Neural cell (in vitro differentiated cells): ENCODE measurements around the gene PNKD. TPM values are rescaled to one million over a fixed set of nuclear protein-coding genes. Genes with fewer than 3 reads are reported as not detected.

Source experiments
- H2AFZ ChIP-seq: fragments of 200-600, 300-800 bp; sonication (generic), shearing (Covaris generic); 2 replicates; pipeline ENCODE4 v1.6.0; 2014; ENCODE audit warnings: low read depth, mild to moderate bottlenecking, antibody characterized with exemption, low read length, moderate library complexity
- H3F3A ChIP-seq: fragments of 200-600 bp; shearing (Covaris generic); 2 replicates; pipeline ENCODE4 v1.6.1; 2016; ENCODE audit warnings: mild to moderate bottlenecking, moderate library complexity, mixed read lengths, antibody characterized with exemption, low read length; ENCODE audit not compliant: insufficient read depth, poor library complexity, severe bottlenecking
- H3K27ac ChIP-seq: fragments of 200-600, 300-800 bp; sonication (generic), shearing (Covaris generic); 2 replicates; pipeline ENCODE4 v1.5.1; 2014; ENCODE audit warnings: mild to moderate bottlenecking, low read length, moderate library complexity
- H3K27me3 ChIP-seq: fragments of 300-800, 200-600 bp; sonication (generic), shearing (Covaris generic); 2 replicates; pipeline ENCODE4 v1.6.0; 2014; ENCODE audit warnings: mild to moderate bottlenecking, low read depth, low read length, moderate library complexity; ENCODE audit not compliant: insufficient read depth
- H3K36me3 ChIP-seq: fragments of 300-800, 200-600 bp; sonication (generic), shearing (Covaris generic); 2 replicates; pipeline ENCODE4 v1.5.1; 2014; ENCODE audit warnings: mild to moderate bottlenecking, antibody characterized with exemption, low read length, moderate library complexity; ENCODE audit not compliant: insufficient read depth
- H3K4me2 ChIP-seq: fragments of 300-800, 200-600 bp; sonication (generic), shearing (Covaris generic); 2 replicates; pipeline ENCODE4 v1.6.0; 2014; ENCODE audit warnings: mild to moderate bottlenecking, low read length
- H3K4me3 ChIP-seq: fragments of 300-800, 200-600 bp; sonication (generic), shearing (Covaris generic); 2 replicates; pipeline ENCODE4 v1.5.1; 2014; ENCODE audit warnings: mild to moderate bottlenecking, low read length, moderate library complexity
- H3K79me2 ChIP-seq: fragments of 200-600 bp; shearing (Covaris generic); replicated peaks from 2 replicates; pipeline ENCODE4 v1.6.0; 2014; ENCODE audit warnings: mild to moderate bottlenecking, low read length, moderate library complexity; ENCODE audit not compliant: insufficient read depth
- H3K9ac ChIP-seq: fragments of 300-800, 200-600 bp; sonication (generic), shearing (Covaris generic); 2 replicates; pipeline ENCODE4 v1.6.1; 2016; ENCODE audit warnings: mild to moderate bottlenecking, low read length, mixed read lengths
- H3K9me2 ChIP-seq: fragments of 200-600 bp; shearing (Covaris generic); 2 replicates; pipeline ENCODE4 v1.6.1; 2016; ENCODE audit warnings: mild to moderate bottlenecking, low read length, mixed read lengths; ENCODE audit not compliant: insufficient read depth
- H3K9me3 ChIP-seq: fragments of 200-600, 300-800 bp; sonication (generic), shearing (Covaris generic); 2 replicates; pipeline ENCODE4 v1.6.1; 2016; ENCODE audit warnings: mild to moderate bottlenecking, mixed run types, low read length, moderate library complexity, mixed read lengths
- H4K20me1 ChIP-seq: fragments of 200-600 bp; shearing (Covaris generic); 2 replicates; pipeline ENCODE4 v1.6.1; 2016; ENCODE audit warnings: mild to moderate bottlenecking, mixed run types; ENCODE audit not compliant: insufficient read depth
- EP300 ChIP-seq: fragments of 450-650 bp; conservative IDR thresholded peaks from 2 replicates; pipeline ENCODE4 v1.6.1; 2014; ENCODE audit warnings: antibody characterized with exemption, mild to moderate bottlenecking, moderate library complexity; ENCODE audit not compliant: poor library complexity, severe bottlenecking
- EZH2 ChIP-seq: fragments of 200-600, 300-800 bp; shearing (Covaris generic), sonication (generic); IDR thresholded peaks from 2 replicates; pipeline ENCODE4 v1.6.1; 2014; ENCODE audit warnings: antibody characterized with exemption, low read length, borderline replicate concordance, mild to moderate bottlenecking; ENCODE audit not compliant: insufficient read depth, poor library complexity, severe bottlenecking
- MXI1 ChIP-seq: fragments of 450-650 bp; conservative IDR thresholded peaks from 2 replicates; pipeline ENCODE4 v1.6.1; 2014; ENCODE audit warnings: antibody characterized with exemption, mild to moderate bottlenecking; ENCODE audit not compliant: poor library complexity, severe bottlenecking
- POLR2AphosphoS5 ChIP-seq: IDR thresholded peaks from 2 replicates; pipeline ENCODE4 v1.6.1; 2012
- RAD21 ChIP-seq: fragments of 450-650 bp; conservative IDR thresholded peaks from 2 replicates; pipeline ENCODE4 v1.6.1; 2014; ENCODE audit warnings: antibody characterized with exemption, mild to moderate bottlenecking, moderate library complexity
- SMC3 ChIP-seq: fragments of 450-650 bp; conservative IDR thresholded peaks from 2 replicates; pipeline ENCODE4 v1.6.1; 2014; ENCODE audit warnings: antibody characterized with exemption, mild to moderate bottlenecking, moderate library complexity; ENCODE audit not compliant: poor library complexity
- TAF1 ChIP-seq: IDR thresholded peaks from 2 replicates; pipeline ENCODE4 v1.6.1; 2012; ENCODE audit warnings: low read depth
- polyA plus RNA-seq: library from polyadenylated mRNA; depleted of rRNA; stranded (reverse); fragments of >200 nt; gene quantifications from 2 replicates; pipeline ENCODE4 v1.2.3, GENCODE V29; 2014
- TF ChIP-seq, protein P1 (sequence below): IDR thresholded peaks from 2 replicates; pipeline ENCODE4 v1.6.1; 2012; ENCODE audit warnings: borderline replicate concordance
- TF ChIP-seq, protein P2 (sequence below): fragments of 450-650 bp; IDR thresholded peaks from 2 replicates; pipeline ENCODE4 v1.5.1; 2014; ENCODE audit warnings: antibody characterized with exemption, mild to moderate bottlenecking, moderate library complexity; ENCODE audit not compliant: poor library complexity, severe bottlenecking

The PNKD gene
- polyA plus RNA-seq, 1 donor from 2014 or later = 59.7 TPM

DNA sequence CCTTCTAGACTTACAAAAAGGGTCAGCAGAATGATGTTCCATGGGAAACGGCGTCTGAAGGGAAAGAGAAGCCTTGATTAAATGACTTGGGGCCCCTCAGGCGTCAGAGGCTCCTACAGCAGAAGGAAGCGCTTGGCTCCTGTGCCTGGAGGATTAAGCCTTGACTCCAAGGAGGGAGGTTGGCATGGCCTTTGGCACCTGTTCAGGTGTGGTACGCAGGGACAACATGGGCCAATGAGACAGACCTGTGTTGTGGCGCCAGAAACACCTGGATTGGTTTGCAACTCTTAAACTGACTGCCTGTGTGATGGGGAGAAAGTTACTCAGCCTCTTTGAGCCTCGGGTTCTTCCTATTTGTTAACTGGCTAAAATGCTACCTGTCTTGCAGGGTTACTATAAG is 7.6 kb downstream of the PNKD start:
- H3K4me3 ChIP-seq = no peak overlapping the region
- no peaks in the 10 kb centered on the region for H3F3A ChIP-seq
- no peaks in the 10 kb centered on the region for H3K27me3 ChIP-seq
- H3K4me2 ChIP-seq = no peak overlapping the region
- H3K9ac ChIP-seq = no peak overlapping the region
- H2AFZ ChIP-seq = no peak overlapping the region
- no peaks in the 10 kb centered on the region for H3K9me3 ChIP-seq
- H3K9me2 ChIP-seq = no peaks in the 10 kb centered on the region
- H3K79me2 ChIP-seq = no peaks in the 10 kb centered on the region
- no peaks in the 10 kb centered on the region for H4K20me1 ChIP-seq
- no peak overlapping the region for H3K27ac ChIP-seq
- no peak for TF ChIP-seq EP300
- TF ChIP-seq POLR2AphosphoS5 = no peak
- TF ChIP-seq EZH2 = no peak
- TF ChIP-seq, protein P1, sequence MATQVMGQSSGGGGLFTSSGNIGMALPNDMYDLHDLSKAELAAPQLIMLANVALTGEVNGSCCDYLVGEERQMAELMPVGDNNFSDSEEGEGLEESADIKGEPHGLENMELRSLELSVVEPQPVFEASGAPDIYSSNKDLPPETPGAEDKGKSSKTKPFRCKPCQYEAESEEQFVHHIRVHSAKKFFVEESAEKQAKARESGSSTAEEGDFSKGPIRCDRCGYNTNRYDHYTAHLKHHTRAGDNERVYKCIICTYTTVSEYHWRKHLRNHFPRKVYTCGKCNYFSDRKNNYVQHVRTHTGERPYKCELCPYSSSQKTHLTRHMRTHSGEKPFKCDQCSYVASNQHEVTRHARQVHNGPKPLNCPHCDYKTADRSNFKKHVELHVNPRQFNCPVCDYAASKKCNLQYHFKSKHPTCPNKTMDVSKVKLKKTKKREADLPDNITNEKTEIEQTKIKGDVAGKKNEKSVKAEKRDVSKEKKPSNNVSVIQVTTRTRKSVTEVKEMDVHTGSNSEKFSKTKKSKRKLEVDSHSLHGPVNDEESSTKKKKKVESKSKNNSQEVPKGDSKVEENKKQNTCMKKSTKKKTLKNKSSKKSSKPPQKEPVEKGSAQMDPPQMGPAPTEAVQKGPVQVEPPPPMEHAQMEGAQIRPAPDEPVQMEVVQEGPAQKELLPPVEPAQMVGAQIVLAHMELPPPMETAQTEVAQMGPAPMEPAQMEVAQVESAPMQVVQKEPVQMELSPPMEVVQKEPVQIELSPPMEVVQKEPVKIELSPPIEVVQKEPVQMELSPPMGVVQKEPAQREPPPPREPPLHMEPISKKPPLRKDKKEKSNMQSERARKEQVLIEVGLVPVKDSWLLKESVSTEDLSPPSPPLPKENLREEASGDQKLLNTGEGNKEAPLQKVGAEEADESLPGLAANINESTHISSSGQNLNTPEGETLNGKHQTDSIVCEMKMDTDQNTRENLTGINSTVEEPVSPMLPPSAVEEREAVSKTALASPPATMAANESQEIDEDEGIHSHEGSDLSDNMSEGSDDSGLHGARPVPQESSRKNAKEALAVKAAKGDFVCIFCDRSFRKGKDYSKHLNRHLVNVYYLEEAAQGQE = no peak
- no peak for TF ChIP-seq RAD21
- no peak for TF ChIP-seq SMC3
- TF ChIP-seq MXI1 = no peak
- TF ChIP-seq, protein P2, sequence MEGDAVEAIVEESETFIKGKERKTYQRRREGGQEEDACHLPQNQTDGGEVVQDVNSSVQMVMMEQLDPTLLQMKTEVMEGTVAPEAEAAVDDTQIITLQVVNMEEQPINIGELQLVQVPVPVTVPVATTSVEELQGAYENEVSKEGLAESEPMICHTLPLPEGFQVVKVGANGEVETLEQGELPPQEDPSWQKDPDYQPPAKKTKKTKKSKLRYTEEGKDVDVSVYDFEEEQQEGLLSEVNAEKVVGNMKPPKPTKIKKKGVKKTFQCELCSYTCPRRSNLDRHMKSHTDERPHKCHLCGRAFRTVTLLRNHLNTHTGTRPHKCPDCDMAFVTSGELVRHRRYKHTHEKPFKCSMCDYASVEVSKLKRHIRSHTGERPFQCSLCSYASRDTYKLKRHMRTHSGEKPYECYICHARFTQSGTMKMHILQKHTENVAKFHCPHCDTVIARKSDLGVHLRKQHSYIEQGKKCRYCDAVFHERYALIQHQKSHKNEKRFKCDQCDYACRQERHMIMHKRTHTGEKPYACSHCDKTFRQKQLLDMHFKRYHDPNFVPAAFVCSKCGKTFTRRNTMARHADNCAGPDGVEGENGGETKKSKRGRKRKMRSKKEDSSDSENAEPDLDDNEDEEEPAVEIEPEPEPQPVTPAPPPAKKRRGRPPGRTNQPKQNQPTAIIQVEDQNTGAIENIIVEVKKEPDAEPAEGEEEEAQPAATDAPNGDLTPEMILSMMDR = no peak
- TF ChIP-seq TAF1 = no peak
- H3K36me3 ChIP-seq = no peaks in the 10 kb centered on the region

DNA sequence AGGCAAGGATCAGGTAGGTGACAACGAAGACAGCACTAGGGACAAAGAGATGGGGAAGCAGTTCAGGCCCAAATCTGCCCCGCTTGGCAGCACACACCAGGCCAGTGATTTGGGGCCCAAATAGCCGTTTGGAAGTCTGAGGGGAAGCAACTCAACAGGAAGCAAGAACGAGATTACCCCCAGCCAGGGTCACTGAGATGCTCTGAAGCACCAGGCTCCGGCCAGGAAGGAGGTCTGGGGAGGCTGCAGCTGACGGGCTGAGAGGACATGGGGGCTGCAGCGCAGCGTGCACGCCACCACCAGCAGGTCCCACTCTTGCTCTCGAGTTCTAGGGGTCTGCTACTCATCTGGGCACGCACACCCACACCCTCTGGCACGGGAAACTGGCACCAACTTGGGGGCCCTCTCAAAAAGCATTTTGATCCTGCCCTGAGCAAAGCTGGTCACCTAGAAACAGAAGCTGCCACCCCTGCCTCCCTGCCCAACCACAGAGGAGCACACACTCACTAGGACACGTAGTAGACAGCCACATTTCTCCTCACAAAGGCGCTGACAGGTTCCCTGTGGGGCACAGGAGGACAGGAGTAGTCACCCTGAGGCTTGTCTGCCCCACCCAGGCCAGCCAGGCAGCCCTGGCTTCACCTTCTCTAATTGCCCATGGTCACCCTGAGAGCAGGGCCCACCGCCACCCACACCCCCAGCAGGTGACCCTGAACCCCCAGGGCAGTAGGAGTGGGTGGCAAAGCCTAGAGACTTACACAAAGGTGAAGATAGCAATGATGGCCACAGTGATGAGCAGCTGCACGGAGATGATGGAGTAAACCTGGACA is 8.4 kb downstream of the PNKD start:
- H3F3A ChIP-seq = no peaks in the 10 kb centered on the region
- no peaks in the 10 kb centered on the region for H3K79me2 ChIP-seq
- no peaks in the 10 kb centered on the region for H3K27me3 ChIP-seq
- no peaks in the 10 kb centered on the region for H3K9me2 ChIP-seq
- H3K36me3 ChIP-seq = no peaks in the 10 kb centered on the region
- TF ChIP-seq EZH2 (no peak), EP300 (no peak), SMC3 (no peak), TAF1 (no peak), POLR2AphosphoS5 (no peak), MXI1 (no peak), RAD21 (no peak)
- TF ChIP-seq, protein P2 = no peak
- TF ChIP-seq, protein P1 = no peak
- no peaks in the 10 kb centered on the region for H3K9me3 ChIP-seq
- H3K4me3 ChIP-seq = no peak overlapping the region
- H3K9ac ChIP-seq = no peak overlapping the region
- no peak overlapping the region for H2AFZ ChIP-seq
- H3K27ac ChIP-seq = no peak overlapping the region
- H4K20me1 ChIP-seq = no peaks in the 10 kb centered on the region
- H3K4me2 ChIP-seq = no peak overlapping the region
